ENCODE data around the gene PPIL3. TPM values are rescaled to one million over a fixed set of nuclear protein-coding genes. Genes with fewer than 3 reads are reported as not detected.

PPIL3 gene
- total RNA-seq, 6 experiments from 2014 or later = 12.4 to 15.6 (median 13.1) TPM

GRCh38 chr2:200856806-200857205 is 32.1 kb downstream of the PPIL3 start:
- H3K36me3 Mint-ChIP-seq (ENCODE audit: low read depth) = peaks cover 78% of the 10 kb centered on the region

GRCh38 chr2:200852605-200853004 is 36.3 kb downstream of the PPIL3 start:
- no peaks in the 10 kb centered on the region; the same call in 1 of the 2 replicates for H3K4me1 Mint-ChIP-seq (ENCODE audit: low read depth)
- H3K27me3 Mint-ChIP-seq (ENCODE audit: insufficient read depth) = peaks cover 9% of the 10 kb centered on the region
- no peaks in the 10 kb centered on the region for H3K9me3 Mint-ChIP-seq
- H3K27ac Mint-ChIP-seq = peak overlapping the region; percentile 31
- peaks cover 50% of the 10 kb centered on the region for H3K36me3 Mint-ChIP-seq (ENCODE audit: low read depth)
- no peak overlapping the region for H3K4me3 Mint-ChIP-seq
- no peak for DNase-seq
- no peak for TF ChIP-seq CTCF (IDR thresholded peaks at IDR 0.05)

More at GRCh38 chr2:200856806-200857205, 32.1 kb downstream of the PPIL3 start:
- Mint-ChIP-seq H3K4me3 (no peak overlapping the region), H3K9me3 (no peaks in the 10 kb centered on the region), H3K4me1 (ENCODE audit: low read depth) (peaks cover 32% of the 10 kb centered on the region), H3K27me3 (ENCODE audit: insufficient read depth) (peaks cover 4% of the 10 kb centered on the region), H3K27ac (no peak overlapping the region)
- DNase-seq = no peak
- no peak for TF ChIP-seq CTCF (IDR thresholded peaks at IDR 0.05)

- no peaks in the 10 kb centered on the region for H3K4me1 Mint-ChIP-seq (ENCODE audit: low read depth)
- no peaks in the 10 kb centered on the region for H3K9me3 Mint-ChIP-seq
- H3K27ac Mint-ChIP-seq = no peak overlapping the region; the same call in 1 of the 2 replicates
- TF ChIP-seq CTCF (IDR thresholded peaks at IDR 0.05) = no peak
- no peak for DNase-seq
- H3K36me3 Mint-ChIP-seq (ENCODE audit: low read depth) = peaks cover 40% of the 10 kb centered on the region
- H3K27me3 Mint-ChIP-seq (ENCODE audit: insufficient read depth) = peaks cover 9% of the 10 kb centered on the region
- H3K4me3 Mint-ChIP-seq = no peak overlapping the region
These were observed 37.3 kb downstream of the PPIL3 start for GRCh38 chr2:200851398-200852248.

GRCh38 chr2:200850512-200851256 is 38.2 kb downstream of the PPIL3 start:
- Mint-ChIP-seq H3K27me3 (ENCODE audit: insufficient read depth) (peaks cover 9% of the 10 kb centered on the region), H3K4me1 (ENCODE audit: low read depth) (no peaks in the 10 kb centered on the region), H3K36me3 (ENCODE audit: low read depth) (peaks cover 36% of the 10 kb centered on the region), H3K4me3 (no peak overlapping the region; the same call in 1 of the 2 replicates), H3K9me3 (no peaks in the 10 kb centered on the region), H3K27ac (no peak overlapping the region; the same call in 1 of the 2 replicates)
- no peak for DNase-seq
- no peak for TF ChIP-seq CTCF (IDR thresholded peaks at IDR 0.05)

GRCh38 chr2:200847939-200848338 is 40.9 kb downstream of the PPIL3 start:
- Mint-ChIP-seq H3K27me3 (ENCODE audit: insufficient read depth) (peaks cover 9% of the 10 kb centered on the region), H3K9me3 (no peaks in the 10 kb centered on the region), H3K4me3 (no peak overlapping the region), H3K36me3 (ENCODE audit: low read depth) (peaks cover 18% of the 10 kb centered on the region), H3K27ac (no peak overlapping the region), H3K4me1 (ENCODE audit: low read depth) (no peaks in the 10 kb centered on the region)
- DNase-seq = no peak
- no peak for TF ChIP-seq CTCF (IDR thresholded peaks at IDR 0.05)
